ENCODE data around the gene TAAR6. TPM values are rescaled to one million over a fixed set of nuclear protein-coding genes. Genes with fewer than 3 reads are reported as not detected.
"Not testable (repeated sequence)": the region's sequence is repeated elsewhere in the genome, so short reads cannot be mapped to it uniquely, and the experiment has no call there.

The TAAR6 gene
- total RNA-seq, 1 experiment from 2014 or later = not detected

DNA sequence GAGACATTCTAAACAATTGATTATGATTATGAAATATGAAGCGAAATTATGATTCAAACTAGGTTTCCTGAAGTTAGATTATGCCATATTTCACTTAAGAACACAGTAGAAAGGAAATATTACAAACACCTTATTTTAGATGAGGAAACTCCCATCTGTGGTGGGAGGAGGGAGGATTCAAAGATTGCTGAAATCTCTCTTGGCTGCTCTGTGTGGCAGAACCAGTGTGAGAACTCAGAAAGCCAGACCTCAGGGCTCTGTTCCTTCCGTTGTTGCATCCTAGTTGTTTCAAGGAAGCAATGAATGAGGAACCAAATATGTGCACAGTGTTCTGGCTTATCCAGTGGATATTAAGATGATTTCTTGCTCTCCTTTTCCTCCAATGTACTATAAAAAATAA, 17.3 kb downstream of the TAAR6 start:
- DNase-seq (ENCODE audit: extremely low read depth, low read depth) = no peak

DNA sequence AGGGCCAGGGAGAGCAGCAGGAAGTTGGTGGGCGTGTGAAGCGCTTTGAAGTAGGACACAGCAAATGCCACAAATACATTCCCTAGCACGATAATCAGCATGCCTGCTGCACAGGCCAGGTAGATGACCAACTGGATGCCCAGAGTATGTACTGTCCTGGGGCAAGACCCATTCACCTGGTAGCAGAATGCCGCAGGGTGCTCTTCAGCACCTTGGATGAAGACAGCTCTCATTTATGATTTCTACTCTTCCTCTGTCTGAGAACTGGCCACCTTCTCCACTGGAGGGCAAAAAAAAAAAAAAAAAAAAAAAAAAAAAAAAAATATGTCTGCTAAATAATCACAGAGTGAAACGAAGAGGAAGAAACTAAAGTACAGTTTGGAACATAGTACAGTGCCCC, 19.3 kb downstream of the TAAR6 start, which contains the start of gene TAAR5:
TAAR5 (minus strand) TSS at position 288 of the 400 bp plus-strand sequence; CDS start at position 233, 55 bp downstream.
- DNase-seq (ENCODE audit: extremely low read depth, low read depth) = no peak

DNA sequence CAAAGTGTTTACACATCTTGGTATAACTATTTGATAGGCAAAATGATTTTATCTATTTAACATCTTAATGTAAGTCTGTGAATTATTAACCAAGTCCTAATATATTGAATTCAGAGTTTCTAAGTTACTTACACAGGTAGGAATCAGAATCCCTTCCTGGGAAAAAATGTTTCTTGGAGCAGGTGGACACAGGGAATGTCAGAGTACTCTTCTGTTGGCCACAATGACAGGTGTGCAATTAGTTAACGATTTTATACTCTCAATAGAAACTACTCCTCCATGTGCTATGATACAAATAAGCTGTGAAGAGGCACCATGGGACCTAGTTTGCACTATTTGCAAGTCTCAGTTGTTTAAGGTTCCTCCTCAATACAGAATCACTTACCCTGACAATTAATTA, 20.2 kb downstream of the TAAR6 start:
- no peak for DNase-seq (ENCODE audit: extremely low read depth, low read depth)

DNA sequence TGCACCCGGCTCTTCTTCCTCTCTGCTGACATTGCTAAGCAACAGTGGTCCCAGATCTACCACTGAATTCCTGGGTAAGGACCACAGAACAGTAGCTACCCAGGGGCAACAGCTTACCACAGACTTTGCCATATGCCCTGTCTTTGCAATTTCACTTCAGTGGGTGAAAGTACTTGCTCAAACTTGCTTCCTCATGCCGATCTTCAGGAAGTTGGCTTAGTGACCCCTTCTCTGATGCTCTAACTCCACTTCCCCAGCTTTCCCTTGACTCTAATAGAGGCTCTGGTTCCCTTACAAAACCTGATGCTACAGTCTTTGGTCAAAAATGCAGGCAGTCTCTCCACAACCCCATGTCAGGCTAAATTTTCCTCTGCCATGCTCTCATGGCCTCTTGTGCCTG, 22.7 kb downstream of the TAAR6 start:
- DNase-seq (ENCODE audit: extremely low read depth, low read depth) = no peak

DNA sequence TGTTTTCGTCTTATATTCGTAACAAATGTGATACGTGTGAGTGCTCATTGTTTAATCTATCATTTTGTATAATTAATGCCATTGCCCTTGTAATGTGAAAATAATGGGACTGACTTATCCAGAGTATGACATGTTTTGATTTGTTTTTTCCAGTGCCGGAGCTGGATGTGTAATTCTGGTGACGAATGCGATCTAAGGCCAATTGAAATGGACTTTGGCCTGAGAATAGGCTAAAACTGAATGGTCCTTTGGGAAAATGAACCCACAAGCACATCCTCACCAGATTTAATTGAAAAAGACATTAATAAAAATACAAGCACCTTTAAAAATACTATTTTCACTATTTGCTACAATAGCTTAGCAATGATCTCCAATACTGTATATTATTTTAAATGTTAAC, 26.1 kb downstream of the TAAR6 start:
- no peak for DNase-seq (ENCODE audit: extremely low read depth, low read depth)

DNA sequence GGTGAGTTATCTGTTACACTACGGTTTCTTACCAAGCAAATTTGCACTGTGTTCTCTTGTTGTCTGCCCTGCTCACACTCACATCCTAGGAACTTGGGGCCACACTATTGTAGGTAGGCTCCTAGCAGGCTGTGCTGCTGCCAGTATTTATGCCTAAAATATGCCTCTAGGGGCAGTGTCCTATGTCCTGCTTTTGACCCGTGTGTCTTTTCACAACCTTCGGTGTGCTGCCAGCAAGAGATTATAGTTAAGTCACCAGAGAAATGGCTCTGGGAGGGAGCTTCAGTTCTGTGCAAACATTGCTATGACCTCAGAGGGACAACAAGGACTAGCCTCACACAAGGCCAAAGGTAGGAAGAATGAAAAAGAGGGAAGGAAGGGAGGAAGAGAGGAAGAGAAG, 28.4 kb downstream of the TAAR6 start:
- DNase-seq (ENCODE audit: extremely low read depth, low read depth) = peak; percentile 16

DNA sequence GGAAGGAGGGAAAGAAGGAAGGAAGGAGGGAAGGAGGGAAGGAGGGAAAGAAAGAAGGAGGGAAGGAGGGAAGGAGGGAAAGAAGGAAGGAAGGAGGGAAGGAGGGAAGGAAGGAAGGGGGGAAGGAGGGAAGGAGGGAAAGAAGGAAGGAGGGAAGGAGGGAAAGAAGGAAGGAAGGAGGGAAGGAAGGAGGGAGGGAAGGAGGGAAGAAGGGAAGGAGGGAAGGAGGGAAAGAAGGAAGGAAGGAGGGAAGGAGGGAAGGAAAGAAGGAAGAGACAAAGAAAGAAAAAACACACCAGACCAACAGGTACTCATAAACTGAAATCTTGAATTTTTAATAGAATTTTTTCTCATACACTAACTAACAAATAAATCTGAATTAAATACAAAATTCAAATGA, 30.8 kb downstream of the TAAR6 start:
- not testable (repeated sequence) for DNase-seq (ENCODE audit: extremely low read depth, low read depth)

DNA sequence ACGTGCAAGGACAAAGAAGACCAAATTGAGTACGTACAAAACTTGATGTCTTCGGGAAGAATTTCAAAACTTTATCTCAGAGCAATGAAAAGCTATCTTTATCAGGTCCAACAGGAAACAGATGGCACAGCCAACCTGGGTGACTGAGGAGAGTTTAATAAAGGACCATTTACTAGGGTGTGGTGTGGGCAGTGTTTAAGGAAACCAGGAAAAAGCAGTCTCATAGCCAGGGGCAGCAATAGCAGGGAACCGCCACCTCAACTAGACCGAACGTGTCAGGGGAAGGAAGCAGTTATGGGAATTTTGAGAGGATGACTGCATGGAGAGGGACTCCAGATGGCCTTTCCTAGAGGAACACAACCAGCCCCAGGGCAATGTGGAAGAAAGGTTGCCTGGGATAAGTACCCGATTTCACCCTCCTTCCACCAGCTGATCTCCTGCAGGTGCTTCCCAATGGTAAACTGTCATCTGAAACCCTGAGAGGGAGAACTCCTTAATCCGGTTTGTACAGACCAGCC, 34.6 kb downstream of the TAAR6 start:
- no peak for DNase-seq (ENCODE audit: extremely low read depth, low read depth)

DNA sequence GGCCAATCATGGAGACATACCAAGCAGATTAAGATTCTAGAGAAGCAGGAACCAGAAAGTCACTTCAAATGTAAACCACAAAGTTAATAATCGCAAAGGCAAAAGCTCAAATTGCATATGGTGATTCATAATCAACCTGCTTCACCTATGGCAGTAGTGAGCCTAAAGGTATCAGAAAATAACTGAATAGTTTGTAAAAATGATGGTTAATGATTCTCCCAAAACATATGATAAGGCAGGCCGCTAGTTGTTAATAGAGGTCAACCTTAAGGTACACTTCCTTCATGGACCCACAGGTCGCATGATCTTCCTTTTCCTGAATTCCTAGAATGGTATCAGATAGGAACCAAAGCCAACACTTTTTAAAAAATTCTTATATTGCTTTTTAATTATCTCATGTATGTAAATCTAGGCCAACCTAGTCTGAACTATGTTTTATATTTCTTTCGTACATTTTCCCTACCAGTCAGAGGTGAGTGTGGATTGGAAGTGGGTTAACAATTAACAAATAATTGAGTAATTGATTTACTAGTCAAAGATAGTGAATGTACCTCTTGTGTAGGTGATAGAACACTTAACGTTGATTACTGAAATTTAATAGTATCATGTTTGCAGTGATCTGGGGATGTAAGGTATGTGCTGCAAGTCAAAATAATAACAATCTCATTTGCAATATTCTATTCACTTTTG, 37.6 kb downstream of the TAAR6 start:
- no peak for DNase-seq (ENCODE audit: extremely low read depth, low read depth)

DNA sequence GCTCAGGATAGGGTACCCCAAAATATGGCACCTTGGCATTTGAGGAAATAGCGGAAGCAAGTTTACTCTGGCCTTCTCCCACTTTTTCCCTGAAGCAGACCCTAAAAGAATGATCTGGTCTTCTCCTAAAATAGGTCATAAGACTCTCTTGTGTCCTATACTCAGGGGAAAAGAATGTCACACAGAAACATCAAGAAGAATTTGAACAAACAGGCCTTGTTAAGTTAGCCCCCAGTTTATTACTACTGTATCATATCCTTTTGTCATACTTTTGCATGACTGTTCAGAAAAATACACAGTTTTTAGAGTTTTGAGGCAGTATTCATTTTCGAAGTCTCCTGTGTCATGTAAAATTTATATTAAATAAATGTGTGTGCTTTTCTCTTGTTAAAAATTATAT, 41.5 kb downstream of the TAAR6 start:
- DNase-seq (ENCODE audit: extremely low read depth, low read depth) = no peak

DNA sequence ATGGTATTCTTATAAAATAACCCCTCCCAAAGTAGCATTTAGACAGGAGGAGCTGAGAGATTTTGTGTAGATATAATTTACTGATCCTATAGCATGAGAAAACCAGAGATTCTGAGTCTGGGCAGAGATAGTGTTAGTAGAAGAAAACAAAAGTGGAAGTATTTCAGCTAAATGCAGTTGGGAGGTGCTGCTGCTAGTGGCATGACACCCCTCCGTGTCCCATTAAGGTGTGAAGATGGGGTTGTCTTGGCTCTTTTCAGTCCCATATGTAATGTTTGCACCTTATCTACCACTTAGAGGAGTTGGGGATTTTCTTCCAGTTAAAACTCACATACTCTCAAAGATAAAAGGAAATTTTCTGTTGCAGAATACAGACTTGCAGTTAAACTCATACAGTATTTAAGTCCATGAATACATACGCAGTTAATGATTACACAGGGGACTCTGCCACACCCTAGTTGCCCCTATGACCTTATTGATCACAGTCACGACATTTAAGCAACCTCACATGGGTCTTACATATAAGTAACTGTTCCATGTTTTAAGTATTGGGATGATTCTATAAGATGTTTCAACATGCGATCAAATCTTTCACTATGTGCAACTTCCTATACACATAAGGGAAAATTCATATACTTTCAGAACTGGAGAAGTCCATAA, 42.5 kb downstream of the TAAR6 start:
- DNase-seq (ENCODE audit: extremely low read depth, low read depth) = no peak

DNA sequence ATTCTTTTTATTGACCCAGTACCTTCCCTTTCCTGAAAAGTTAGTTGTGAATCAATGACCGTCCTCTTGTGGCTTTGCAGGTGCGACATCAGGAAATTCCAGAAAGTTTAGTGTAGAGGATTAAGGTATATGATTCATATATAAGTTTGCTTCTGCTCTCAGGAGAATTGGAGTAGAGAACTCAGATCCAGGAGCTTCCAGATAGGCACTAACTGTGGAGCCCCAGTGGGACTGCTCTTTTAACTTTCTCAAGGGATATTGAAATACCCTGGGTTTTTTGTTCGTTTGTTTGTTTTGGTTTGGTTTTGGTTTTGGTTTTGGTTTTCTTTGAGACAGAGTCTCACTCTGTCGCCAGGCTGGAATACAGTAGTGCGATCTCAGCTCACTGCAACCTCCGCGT, 44.4 kb downstream of the TAAR6 start:
- DNase-seq (ENCODE audit: extremely low read depth, low read depth) = no peak

DNA sequence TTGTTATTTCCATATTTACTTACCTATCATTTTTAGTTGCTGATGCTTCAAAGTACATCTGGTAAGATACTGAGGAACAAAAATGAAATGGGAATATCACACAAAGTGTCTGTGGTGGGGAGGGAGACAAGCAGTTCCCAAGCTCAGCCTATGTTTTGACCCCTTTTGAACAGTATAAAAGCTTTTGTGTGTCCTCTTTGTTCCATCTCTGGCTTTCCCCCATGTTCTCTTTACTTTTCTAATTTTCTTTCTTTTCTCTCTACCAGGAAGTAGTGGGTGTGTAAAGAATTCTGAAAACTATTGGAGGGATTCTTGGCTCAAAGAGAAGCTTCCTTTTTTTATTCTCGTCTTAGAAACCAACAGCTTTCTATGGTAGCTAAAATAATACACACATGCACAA, 46.6 kb downstream of the TAAR6 start:
- no peak for DNase-seq (ENCODE audit: extremely low read depth, low read depth)

Small RNA genes within 50 kb of the gene (small RNA-seq; reads per million reads assigned to genes)
- 0 reads per million in 2 experiments for gene TAAR7P

Other genes with a start within 250 kb of the TAAR6 start
- gene MOXD1, start 168.8 kb upstream of the TAAR6 start, total RNA-seq (2014; rRNA removed; shearing (Covaris generic)) = not detected in 2 replicates
- gene STX7, start 57.2 kb upstream of the TAAR6 start, total RNA-seq (2014; rRNA removed; shearing (Covaris generic)) = 8.2 and 10.0 TPM in 2 replicates
- not detected in 2 replicates for gene TAAR9, start 32.0 kb upstream of the TAAR6 start, total RNA-seq (2014; rRNA removed; shearing (Covaris generic))
- not detected in 2 replicates for gene TAAR8, start 17.6 kb upstream of the TAAR6 start, total RNA-seq (2014; rRNA removed; shearing (Covaris generic))
- not detected in 2 replicates for gene TAAR5, start 19.4 kb downstream of the TAAR6 start, total RNA-seq (2014; rRNA removed; shearing (Covaris generic))
- not detected in 2 replicates for gene TAAR2, start 54.0 kb downstream of the TAAR6 start, total RNA-seq (2014; rRNA removed; shearing (Covaris generic))
- gene TAAR1, start 88.9 kb downstream of the TAAR6 start, total RNA-seq (2014; rRNA removed; shearing (Covaris generic)) = not detected in 2 replicates
- not detected in 2 replicates for gene VNN1, start 143.7 kb downstream of the TAAR6 start, total RNA-seq (2014; rRNA removed; shearing (Covaris generic))
- gene VNN2, start 187.6 kb downstream of the TAAR6 start, total RNA-seq (2014; rRNA removed; shearing (Covaris generic)) = not detected in 2 replicates
- 21.2 and 21.3 TPM in 2 replicates for gene SLC18B1, start 228.3 kb downstream of the TAAR6 start, total RNA-seq (2014; rRNA removed; shearing (Covaris generic))
- gene RPS12, start 244.2 kb downstream of the TAAR6 start, total RNA-seq (2014; rRNA removed; shearing (Covaris generic)) = 2,409 and 2,686 TPM in 2 replicates